ENCODE data around the gene PRKN.

DNA sequence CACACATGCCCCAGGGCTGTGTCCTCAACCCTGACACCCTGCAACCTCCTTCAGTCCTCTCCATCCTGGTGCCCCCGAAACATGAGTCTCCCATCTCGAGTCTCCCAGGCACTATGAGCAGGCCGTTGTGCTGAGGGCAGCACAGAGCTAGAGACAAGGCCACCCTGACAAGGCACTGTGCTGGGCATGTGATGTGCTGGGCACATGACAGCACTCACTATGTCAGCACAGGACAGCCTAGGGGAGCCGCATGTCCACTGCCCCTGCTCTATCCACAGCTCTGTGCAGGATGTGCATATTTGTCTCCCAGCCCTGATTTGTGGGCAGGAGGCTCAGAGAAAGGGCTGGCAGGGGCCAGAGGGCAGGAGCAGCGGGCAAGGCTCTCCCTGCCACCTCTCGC lies 1091.6 kb downstream of the PRKN start:
- TF ChIP-seq, protein P1, sequence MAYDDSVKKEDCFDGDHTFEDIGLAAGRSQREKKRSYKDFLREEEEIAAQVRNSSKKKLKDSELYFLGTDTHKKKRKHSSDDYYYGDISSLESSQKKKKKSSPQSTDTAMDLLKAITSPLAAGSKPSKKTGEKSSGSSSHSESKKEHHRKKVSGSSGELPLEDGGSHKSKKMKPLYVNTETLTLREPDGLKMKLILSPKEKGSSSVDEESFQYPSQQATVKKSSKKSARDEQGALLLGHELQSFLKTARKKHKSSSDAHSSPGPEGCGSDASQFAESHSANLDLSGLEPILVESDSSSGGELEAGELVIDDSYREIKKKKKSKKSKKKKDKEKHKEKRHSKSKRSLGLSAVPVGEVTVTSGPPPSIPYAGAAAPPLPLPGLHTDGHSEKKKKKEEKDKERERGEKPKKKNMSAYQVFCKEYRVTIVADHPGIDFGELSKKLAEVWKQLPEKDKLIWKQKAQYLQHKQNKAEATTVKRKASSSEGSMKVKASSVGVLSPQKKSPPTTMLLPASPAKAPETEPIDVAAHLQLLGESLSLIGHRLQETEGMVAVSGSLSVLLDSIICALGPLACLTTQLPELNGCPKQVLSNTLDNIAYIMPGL (CRISPR knock-in tag; IDR thresholded peaks at IDR 0.05) = no peak
- TF ChIP-seq, protein P2, sequence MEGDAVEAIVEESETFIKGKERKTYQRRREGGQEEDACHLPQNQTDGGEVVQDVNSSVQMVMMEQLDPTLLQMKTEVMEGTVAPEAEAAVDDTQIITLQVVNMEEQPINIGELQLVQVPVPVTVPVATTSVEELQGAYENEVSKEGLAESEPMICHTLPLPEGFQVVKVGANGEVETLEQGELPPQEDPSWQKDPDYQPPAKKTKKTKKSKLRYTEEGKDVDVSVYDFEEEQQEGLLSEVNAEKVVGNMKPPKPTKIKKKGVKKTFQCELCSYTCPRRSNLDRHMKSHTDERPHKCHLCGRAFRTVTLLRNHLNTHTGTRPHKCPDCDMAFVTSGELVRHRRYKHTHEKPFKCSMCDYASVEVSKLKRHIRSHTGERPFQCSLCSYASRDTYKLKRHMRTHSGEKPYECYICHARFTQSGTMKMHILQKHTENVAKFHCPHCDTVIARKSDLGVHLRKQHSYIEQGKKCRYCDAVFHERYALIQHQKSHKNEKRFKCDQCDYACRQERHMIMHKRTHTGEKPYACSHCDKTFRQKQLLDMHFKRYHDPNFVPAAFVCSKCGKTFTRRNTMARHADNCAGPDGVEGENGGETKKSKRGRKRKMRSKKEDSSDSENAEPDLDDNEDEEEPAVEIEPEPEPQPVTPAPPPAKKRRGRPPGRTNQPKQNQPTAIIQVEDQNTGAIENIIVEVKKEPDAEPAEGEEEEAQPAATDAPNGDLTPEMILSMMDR (IDR thresholded peaks at IDR 0.05 in 2 of 3, conservative IDR thresholded peaks at IDR 0.05 in 1 of 3; ENCODE audit: insufficient read depth in 2 of 3, low read depth in 1 of 3, low read length in 3 of 3) = no peak
- no peak for TF ChIP-seq EP300 (IDR thresholded peaks at IDR 0.05; ENCODE audit: low read length)
- TF ChIP-seq EZH2 (IDR thresholded peaks at IDR 0.05; ENCODE audit: borderline replicate concordance, low read depth, low read length) = no peak
- TF ChIP-seq ZNF217 (CRISPR knock-in tag; IDR thresholded peaks at IDR 0.05) = no peak
- no peak for TF ChIP-seq SRSF3 (IDR thresholded peaks at IDR 0.05; ENCODE audit: insufficient read depth, low read length)
- no peak for TF ChIP-seq NFATC3 (IDR thresholded peaks at IDR 0.05)
- TF ChIP-seq GATAD2B (IDR thresholded peaks at IDR 0.05; ENCODE audit: borderline replicate concordance) = no peak
- TF ChIP-seq, protein P3, sequence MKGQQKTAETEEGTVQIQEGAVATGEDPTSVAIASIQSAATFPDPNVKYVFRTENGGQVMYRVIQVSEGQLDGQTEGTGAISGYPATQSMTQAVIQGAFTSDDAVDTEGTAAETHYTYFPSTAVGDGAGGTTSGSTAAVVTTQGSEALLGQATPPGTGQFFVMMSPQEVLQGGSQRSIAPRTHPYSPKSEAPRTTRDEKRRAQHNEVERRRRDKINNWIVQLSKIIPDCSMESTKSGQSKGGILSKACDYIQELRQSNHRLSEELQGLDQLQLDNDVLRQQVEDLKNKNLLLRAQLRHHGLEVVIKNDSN (CRISPR knock-in tag; IDR thresholded peaks at IDR 0.05) = no peak
- no peak for TF ChIP-seq NR2C1 (IDR thresholded peaks at IDR 0.05)
- TF ChIP-seq NR2C1 (tag; IDR thresholded peaks at IDR 0.05) = no peak
- no peak for TF ChIP-seq ZEB2 (IDR thresholded peaks at IDR 0.05)
- TF ChIP-seq ZNF143 (CRISPR knock-in tag; IDR thresholded peaks at IDR 0.05) = no peak
